HG03280 (cell line): ENCODE results near the gene ZMIZ1.

Experiments
- ATAC-seq: cut with Tn5 transposase; IDR thresholded peaks from one replicate; pipeline ENCODE4 v1.9.1; 2021; ENCODE audit warnings: mild to moderate bottlenecking, moderate library complexity; ENCODE audit not compliant: unreplicated experiment

The ZMIZ1 gene

DNA sequence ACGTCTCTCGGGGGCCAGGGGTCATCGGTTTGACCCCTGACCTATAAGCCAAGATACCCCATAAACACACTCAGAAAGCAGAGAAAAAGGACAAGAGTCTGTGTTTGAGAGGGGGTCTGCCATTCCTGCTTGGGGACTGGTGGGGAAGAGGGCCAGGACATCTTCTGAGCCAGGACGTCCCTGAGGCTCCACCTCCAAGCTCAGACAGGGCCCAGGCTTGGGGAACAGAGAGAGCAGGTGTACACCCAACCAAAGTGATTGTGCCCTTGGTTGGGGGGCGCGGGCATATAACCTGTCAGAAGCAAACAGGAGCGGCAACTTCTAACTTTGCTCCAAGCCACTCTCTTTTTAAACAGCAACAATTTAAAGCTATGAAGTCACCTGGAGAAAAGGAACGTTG, 244.6 kb downstream of the ZMIZ1 start:
- no peak for ATAC-seq

DNA sequence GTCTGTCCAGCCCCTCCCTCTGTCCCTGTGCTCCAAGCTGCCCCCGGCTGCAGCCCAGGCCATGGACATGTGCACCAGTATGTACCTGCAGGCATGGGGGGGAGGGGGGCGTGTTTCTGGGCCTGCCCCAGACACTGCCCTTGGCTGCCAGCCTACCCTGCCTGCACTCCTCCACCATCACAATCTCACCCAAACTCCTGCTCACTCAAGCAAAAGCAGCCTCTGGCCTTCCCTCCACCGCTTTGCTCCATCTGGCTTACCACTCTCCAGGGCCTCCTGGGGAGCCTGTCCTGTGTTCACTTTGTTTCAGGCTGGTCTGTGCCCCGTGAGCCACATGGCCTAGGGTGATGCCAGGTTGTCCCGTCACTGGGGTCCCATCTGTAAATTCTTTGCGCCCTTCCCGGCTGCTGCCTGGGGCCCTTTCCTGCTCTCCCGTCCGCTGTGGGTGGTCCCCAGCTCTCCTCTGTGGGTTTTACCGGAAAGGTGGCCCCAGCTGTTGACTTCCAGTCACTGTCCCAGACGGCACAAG, 245.2 kb downstream of the ZMIZ1 start:
- ATAC-seq = no peak

DNA sequence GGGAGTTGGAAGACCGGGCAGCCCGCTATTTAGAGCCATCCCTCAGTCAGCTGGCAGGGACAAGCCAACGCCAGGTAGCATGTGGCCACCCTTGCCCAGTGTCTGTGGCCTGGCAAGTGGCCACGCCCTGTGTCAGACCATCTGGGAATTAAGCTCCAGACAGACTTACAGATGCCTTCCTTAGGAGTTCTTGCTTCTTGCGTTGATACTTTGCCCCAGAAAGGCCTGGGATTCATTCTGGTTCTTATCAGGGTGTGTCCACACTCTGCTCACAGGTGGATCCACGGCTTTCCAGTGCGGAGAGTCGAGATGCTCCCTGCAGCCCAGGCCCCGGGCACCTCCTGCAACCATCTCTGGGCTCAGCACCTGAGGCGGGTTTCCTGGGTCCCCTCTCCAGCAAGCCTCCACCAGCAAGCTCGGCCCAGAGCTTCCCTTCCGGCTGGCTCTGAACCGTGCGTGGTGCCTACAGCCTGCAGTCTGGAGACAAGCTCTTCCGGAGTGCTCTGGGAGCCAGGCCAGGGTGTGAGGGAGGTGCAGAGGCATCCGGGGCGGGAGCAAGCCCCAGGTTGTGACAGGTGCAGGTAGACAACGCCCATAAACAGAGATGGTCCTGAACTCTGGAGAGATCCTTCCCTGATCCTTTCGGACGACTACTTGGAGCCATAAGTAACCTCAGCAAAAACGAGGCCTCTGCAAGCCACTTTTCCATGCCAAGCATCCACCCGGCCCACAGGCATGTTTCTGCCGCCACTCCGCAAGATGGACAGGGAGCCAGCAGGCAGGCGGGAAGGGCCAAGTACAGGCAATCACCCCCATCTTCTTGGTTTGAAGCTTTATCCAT, 246.2 kb downstream of the ZMIZ1 start:
- ATAC-seq = no peak

DNA sequence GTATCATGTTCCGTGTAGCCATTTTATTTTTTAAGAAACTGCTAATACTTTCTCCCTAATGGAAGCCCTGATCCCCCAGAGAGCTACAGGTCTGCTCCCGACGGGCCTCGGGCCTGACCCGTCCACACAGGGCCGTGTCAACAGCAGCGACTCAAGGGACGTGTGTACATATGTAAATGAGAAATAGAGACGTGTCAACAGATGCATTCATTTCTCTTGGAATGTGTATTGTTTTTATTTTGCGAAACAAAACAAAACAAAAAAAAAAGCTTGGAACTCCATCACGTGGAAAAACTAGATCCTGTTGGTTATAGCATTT, 246.8 kb downstream of the ZMIZ1 start:
- ATAC-seq = no peak

DNA sequence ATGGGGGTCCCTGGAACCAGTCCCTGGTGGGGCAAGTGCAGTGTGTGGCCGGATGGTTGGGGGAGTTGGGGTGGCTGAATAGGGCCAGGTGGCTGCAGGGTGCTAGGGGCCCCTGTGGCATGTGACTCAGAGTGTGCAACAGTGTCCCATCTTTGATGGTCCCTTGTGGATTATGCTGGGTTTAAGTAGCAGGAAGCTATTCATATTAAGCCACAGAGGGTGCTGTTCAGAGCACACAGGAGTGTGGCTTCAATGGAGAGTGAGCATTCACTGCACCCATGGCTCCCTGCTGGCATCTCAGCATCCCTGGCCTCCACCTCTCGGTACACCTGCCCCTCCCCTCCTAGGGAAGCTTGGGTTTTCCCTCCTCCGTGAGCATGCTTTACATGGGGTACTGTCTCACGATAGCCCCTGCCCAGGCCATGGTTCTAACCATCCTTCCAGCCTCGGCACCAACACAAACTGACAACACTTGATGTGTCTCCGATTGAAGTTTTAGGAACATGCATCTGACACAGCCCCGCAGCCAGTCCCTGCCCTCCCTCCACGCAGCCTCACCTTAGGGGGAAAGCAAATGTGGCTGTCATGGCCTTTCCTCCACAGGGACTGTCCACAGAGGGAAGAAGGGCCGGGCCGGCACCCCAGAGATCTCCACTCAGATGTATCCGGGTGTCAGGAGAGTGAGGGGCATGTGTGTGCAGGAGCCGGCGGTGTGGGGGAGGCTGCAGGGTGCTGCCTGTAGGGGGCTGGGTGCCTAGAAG, 248.1 kb downstream of the ZMIZ1 start:
- peak; percentile 53 for ATAC-seq

DNA sequence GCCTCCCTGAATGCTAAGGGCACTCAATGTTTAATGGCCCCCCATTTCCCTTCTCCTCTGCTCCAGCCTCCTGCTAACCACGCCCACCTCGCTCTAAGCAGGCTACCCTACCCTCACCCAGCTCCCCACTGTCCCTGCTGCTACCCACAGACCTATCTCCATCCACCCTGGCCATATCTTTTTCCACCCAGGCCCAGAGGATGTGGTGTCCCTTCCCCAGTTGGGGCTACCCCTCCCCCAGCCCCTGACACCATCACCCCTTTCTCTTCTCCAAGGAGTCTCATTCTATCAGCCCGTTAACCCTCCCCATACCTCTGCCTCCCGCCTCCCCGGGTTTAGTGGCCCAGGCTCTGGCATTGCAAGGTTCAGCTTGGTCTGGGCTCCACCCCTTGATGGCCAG, 249.6 kb downstream of the ZMIZ1 start:
- no peak for ATAC-seq

DNA sequence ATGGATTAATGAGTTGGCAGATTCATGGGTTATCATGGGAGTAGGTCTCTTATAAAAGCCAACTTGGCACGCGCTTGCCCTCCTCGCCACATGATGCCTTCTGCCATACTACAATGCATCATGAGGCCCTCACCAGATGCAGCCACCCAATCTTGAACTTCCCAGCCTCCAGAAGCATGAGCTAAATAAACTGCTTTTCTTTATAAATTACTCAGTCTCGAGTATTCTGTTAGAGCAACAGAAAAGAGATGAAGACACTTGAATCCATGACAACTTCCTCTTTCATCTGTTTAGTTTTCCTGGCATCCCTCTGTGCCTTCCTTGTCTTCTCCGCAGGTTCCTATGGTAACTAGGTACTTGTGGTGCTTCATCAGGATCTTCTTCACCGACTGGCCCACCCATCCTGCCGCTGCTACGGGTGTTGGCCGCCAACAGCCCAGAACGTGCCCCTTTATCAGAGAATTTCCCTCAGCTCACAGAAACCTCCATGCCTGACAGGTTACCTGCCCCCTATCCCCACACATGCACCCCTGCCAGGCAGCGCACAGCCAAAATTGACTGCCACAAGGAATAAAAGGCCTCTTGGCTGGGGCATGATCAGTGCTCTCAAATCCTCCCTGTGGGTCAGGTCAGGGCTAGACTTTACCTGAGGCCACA, 250.5 kb downstream of the ZMIZ1 start:
- ATAC-seq = no peak

DNA sequence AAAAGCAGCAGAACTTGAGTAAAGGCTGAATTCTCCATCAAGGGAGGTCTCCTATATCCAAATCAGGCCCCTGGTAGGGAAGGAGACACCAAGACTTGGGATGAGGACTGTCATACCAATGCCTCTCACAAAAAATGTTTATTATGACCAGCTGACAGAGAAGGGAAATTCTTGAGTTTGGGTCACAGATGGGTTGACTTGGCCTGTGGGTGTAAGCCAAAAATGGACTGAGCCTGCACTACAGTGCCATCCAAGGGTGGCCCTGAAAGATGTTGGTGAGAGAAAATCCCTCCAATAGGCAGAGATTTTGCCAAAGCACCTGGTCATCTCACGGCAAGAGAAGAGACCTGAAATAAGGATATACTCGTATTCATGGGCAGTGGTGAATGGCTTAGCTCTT, 251.6 kb downstream of the ZMIZ1 start:
- ATAC-seq = no peak

DNA sequence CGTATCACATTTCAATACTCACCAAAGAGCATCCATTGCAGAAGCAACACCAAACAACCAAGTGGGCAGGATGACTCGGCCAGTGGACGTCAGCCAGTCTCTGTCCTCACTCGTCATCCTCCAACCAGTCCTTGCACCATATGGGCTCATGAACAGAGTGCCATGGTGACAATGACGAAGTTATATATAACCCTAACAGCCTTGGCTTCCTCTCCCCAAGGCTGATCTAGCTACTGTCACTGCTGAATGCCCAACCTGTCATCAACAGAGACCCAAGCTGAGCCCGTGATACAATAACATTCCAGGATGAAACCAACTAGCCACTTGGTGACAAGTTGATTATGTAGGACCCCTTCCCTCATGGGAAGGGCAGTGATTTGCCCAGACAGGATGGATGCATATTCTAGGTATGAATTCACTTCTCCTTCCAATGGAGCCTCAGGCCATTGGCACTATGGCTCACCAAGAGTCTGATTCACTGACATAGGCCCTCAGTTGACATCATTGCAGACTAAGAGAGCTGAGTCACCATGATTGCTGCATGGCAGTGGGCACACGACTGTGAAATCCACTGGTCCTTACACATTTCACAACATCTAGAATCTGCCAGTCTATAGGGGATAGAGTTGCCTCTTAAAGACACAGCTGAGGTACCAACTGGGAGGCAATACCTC, 252.2 kb downstream of the ZMIZ1 start:
- no peak for ATAC-seq

DNA sequence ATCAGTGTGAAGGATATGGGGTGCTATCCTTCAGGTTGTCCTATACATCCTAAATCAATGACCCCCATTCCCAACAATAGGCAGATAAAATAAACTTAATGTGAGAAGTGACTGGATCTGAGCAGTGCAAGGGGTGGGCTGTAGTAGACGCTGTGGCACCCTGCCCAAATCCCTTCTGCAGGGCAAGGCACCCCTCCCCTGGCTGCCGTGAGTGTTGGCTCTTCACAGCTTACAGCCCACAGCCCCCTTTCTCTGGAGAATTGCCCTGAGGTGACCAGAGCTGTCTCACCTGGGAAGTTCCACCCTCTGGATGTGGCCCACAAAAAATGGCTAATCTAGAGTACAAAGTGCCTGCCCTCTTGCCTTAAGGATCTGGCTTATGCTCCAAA, 252.7 kb downstream of the ZMIZ1 start:
- ATAC-seq = no peak

DNA sequence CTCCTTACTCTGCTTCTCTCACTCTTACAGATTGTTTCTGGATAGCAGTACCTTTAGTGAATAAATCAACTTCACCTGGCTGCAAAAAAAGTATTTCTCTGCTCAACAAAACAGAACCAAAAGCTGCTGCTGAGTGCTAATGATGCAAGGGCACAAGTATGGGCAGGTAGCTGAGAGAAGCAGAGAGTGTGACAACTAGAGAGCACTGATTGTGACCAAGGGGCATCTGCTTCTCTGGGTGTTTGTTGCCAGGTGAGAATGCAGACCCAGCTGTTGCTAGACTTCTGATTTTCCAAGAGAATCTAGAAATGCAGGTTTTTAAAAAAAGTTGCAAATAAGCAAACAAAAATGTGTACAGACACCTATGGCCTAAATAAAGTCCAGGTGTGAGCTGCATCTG, 253.2 kb downstream of the ZMIZ1 start:
- no peak for ATAC-seq

DNA sequence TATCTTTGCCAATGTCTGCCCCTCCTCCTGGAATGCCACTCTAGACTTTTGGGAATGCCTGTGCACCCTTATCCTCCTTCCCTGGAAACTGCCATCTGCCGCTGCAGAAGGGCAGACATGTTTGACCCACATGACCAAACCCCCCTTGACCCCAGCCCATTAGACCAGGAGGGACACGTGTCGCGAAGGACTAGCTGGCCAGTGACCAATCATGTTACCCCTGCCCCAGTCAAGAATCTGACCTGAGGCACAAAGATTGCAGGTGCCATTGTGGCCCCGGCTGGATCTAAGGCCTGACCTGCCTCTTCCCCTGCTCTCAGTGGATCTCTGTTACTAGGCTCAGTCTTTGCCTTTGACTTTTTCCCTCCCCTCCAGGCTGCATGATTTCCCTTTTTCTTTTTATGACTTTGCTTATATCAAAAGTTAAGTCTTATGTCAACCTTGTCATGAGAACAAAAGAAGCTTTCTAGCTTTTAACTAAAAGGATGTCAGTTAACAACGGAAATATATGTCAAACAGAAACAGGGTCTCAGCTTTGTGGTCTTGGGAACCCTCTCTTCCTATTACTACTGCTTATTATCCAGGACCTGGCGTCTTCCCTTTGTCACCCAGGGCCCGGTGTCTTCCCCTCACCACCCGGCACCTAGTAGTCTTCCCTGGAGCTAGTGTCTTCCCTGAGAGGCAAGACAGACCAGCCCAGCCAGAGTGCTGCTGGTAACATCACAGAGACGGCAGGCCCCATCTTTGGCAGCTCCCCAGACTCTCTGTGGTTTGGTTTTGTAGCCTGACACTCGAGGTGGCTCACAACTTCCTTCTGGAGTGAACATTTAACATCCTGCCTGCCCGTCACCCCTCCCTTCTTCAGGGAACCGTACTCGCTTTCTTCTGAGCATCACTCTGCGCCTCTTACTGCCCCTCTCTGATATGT, 254.1 kb downstream of the ZMIZ1 start:
- ATAC-seq = no peak

DNA sequence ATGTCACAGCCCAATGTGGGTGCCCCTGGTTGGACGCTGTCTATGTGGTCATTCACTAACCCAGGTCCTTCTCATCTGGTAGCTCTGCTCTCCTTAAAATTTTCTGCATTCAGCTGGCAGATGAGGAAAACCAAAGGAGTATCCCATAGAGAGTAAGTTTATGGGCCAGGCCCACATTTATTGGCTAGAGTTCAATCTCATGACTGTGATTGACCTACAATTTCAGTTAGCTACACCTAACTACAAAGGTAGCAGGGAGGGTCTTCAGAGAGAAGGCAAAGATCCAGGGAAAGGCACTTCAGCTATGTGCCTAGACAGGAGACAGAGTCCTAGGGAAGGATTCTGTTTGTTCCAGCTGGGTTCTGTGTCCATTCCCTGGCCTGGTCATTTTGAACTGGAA, 254.8 kb downstream of the ZMIZ1 start:
- no peak for ATAC-seq

DNA sequence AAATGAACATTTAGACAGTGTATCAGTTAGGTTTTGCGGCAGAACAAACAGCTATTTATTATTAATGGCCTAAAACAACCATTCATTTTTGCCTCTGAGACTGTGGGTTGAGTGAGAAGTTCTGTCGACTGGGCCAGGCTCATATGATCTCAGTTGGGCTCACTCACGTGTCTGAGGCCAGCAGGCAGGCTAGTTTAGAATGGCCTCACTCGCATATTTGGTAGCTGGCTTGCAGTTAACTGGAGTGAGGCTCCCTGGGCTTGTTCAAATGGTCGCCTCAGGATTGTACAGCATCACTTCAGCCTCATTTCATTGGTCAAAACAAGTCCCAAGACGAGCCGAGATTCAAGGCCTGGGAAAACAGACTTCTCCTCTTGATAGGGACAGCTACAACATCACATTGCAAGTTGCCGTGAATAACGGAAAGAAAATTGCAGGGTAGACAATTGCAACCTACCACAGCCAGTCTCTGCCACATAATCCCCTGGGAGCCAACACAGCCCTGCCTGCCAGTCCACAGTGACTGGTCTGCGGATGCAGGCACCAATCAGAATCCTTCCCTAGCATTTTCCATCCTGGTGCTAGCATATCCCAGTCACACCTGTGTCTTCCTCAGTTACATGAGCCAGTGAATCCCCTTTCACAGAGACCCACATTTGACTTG, 255.4 kb downstream of the ZMIZ1 start:
- ATAC-seq = no peak

DNA sequence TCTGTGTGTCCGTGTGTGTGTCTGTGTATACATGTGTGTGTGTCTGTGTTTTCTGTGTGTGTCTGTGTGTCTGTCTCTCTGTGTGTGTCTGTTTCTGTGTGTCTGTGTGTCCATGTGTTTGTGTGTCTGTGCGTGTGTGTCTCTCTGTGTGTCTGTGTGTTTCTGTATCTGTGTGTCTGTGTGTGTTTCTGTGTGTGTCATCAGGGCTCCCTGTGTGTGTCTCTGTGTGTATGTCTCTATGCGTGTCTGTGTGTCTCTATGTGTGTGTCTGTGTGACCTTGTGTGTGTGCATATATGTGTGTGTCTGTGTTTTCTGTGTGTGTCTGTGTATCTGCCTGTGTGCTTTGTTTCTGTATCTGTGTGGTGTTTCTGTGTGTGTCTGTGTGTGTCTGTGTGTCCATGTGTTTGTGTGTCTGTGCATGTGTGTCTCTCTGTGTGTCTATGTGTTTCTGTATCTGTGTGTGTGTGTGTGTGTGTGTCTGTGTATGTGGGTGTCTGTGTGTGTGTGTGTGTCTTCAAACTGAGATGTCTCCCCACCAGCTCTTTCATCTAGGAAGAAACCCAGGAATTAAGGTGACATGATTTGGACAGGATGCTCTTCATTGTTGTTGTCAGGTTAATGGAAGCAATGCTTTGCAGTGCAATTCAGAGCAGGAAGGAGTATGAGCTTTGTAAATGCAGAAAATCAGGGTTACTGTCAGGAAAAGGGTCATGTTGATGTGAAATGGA, 257.8 kb downstream of the ZMIZ1 start:
- no peak for ATAC-seq

DNA sequence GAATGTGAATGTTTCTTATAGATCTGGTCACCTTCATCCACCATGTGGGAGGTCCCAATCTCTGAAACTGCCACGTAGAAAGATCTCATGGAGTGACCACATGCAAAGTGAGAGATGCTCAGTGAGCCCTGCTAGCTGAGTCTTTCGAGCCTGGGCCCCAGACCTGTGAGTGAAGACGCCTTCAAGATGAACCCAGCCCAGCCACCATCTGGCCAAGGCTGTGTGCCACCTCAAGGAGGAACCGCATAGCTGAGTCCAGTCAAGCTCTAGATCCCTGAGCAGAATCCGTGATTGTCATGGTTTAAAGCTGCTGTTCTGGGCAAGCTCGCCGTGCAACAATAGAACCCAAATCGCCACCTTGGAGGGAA, 258.3 kb downstream of the ZMIZ1 start:
- peak; percentile 65 for ATAC-seq

DNA sequence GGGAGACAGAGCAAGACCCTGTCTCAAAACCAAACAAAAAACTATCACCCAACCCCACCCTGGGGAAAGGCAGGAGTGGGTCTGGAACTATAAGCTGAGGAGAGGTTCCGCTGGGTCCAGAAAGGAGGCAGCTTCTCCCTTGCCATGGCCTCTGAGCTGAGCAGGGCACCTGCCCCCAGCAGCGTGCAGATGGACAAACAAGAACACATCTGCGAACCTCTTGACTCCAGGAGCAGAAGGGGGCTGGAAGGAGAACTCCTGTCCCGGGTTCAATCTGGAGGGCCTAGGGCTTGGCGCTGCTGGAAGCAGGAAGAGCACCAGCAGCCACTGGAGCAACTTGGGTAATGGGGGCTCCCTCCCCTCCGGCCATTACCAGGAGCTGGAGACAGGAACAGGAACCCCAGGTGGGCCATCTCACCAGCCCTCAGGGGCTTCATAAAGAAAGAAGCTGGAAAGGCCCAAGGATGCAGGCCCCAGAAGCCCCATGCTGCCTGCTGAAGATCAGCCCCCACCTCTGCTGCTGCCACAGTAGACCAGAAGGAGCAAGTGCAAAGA, 259.5 kb downstream of the ZMIZ1 start:
- ATAC-seq = no peak

DNA sequence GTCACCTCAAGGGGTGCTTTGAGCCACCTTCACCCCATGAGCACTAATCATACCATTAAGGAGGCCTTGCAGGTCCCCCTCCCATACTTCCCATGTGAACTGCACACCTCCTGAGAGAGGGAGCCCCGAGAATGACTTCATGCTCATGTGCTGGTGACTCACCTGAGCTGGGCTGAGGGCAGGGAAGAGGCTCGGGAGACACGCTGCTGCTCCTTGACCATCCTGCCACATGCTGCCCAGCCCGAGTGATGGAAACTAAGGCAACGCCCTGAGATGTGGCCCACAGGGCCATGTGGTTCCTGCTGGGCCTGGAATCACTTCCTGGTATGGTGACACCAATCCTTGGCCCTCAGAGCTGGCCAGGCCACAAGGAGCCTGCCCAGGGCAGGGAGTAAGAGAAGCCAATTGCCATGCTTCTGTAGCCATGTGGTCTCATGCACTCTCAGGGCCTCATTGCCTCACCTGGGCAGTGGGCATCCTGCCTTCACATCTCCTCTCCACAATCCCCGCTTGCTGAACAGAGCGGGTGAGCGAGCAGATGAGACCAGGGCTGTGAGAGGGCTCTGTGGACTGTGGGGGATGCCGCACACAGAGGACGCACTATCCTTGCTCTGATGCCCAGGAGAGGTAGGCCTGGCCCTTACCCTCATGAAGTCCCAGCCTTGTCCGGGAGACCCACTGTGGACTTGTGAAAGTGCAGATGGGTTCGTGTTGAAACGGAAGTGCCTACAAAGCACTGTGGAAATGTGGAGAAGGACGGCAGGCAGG, 260.2 kb downstream of the ZMIZ1 start:
- ATAC-seq = no peak
